ENCODE data around the gene ZNF84. TPM values are rescaled to one million over a fixed set of nuclear protein-coding genes. Genes with fewer than 3 reads are reported as not detected.

The ZNF84 gene
- total RNA-seq, 1 experiment from 2014 or later, result 40.4 TPM

- Histone ChIP-seq H3K4me1 (ENCODE audit: insufficient read depth, low read length, poor library complexity, severe bottlenecking) (no peaks in the 10 kb centered on the region), H3K9me3 (ENCODE audit: low read depth, low read length, poor library complexity, severe bottlenecking) (no peaks in the 10 kb centered on the region)
- POLR2A ChIA-PET (ENCODE audit: low non-redundant PET), result no interaction called here
These were observed 13.7 kb upstream of the ZNF84 start for GRCh38 chr12:133023566-133023965.

GRCh38 chr12:133026996-133027395 lies 10.3 kb upstream of the ZNF84 start:
- Histone ChIP-seq H3K4me3 (ENCODE audit: low read depth, low read length, poor library complexity, severe bottlenecking) (no peak overlapping the region), H3K36me3 (ENCODE audit: insufficient read depth, low read length, poor library complexity, severe bottlenecking) (no peaks in the 10 kb centered on the region), H3K9me3 (ENCODE audit: low read depth, low read length, poor library complexity, severe bottlenecking) (peaks cover 13% of the 10 kb centered on the region), H3K27me3 (replicated peaks; ENCODE audit: insufficient read depth, low read depth, low read length, poor library complexity) (no peaks in the 10 kb centered on the region), H3K4me1 (ENCODE audit: insufficient read depth, low read length, poor library complexity, severe bottlenecking) (no peaks in the 10 kb centered on the region), H3K27ac (ENCODE audit: low read depth, low read length, poor library complexity, severe bottlenecking) (no peak overlapping the region)
- BruUV-seq (replicated peaks), result no TSS peak
- DNase-seq (ENCODE audit: low spot score), result no peak
- ChIA-PET POLR2A (ENCODE audit: low non-redundant PET) (no interaction called here), CTCF (no interaction called here)
- intact Hi-C loops (cut with micrococcal nuclease; ENCODE audit: unreplicated experiment), result no loop called here
- TF ChIP-seq EZH2 (IDR thresholded peaks at IDR 0.05; ENCODE audit: borderline replicate concordance, low read depth, low read length, poor library complexity, severe bottlenecking) (no peak), CTCF (conservative IDR thresholded peaks at IDR 0.05; ENCODE audit: low read depth, low read length) (no peak)

More at GRCh38 chr12:133023566-133023965, 13.7 kb upstream of the ZNF84 start:
- Histone ChIP-seq H3K36me3 (ENCODE audit: insufficient read depth, low read length, poor library complexity, severe bottlenecking) (no peaks in the 10 kb centered on the region), H3K27me3 (replicated peaks; ENCODE audit: insufficient read depth, low read depth, low read length, poor library complexity) (no peaks in the 10 kb centered on the region), H3K4me3 (ENCODE audit: low read depth, low read length, poor library complexity, severe bottlenecking) (no peak overlapping the region), H3K27ac (ENCODE audit: low read depth, low read length, poor library complexity, severe bottlenecking) (no peak overlapping the region)
- no peak for DNase-seq (ENCODE audit: low spot score)
- CTCF ChIA-PET, result no interaction called here
- TF ChIP-seq CTCF (conservative IDR thresholded peaks at IDR 0.05; ENCODE audit: low read depth, low read length) (no peak), EZH2 (IDR thresholded peaks at IDR 0.05; ENCODE audit: borderline replicate concordance, low read depth, low read length, poor library complexity, severe bottlenecking) (no peak)
- intact Hi-C loops (cut with micrococcal nuclease; ENCODE audit: unreplicated experiment), result no loop called here
- BruUV-seq (replicated peaks), result no TSS peak

GRCh38 chr12:133038118-133038709 lies 905 bp downstream of the ZNF84 start:
- ChIA-PET CTCF (interaction anchor here (0.5 kb wide), 1 partner anchor 111 kb away, joined by 8 read pairs; no protein-coding TSS in a partner anchor), POLR2A (ENCODE audit: low non-redundant PET) (no interaction called here)
- Histone ChIP-seq H3K9me3 (ENCODE audit: low read depth, low read length, poor library complexity, severe bottlenecking) (peaks cover 67% of the 10 kb centered on the region), H3K27ac (ENCODE audit: low read depth, low read length, poor library complexity, severe bottlenecking) (peak overlapping the region; percentile 96), H3K27me3 (replicated peaks; ENCODE audit: insufficient read depth, low read depth, low read length, poor library complexity) (no peaks in the 10 kb centered on the region), H3K4me1 (ENCODE audit: insufficient read depth, low read length, poor library complexity, severe bottlenecking) (no peaks in the 10 kb centered on the region), H3K36me3 (ENCODE audit: insufficient read depth, low read length, poor library complexity, severe bottlenecking) (peaks cover 40% of the 10 kb centered on the region), H3K4me3 (ENCODE audit: low read depth, low read length, poor library complexity, severe bottlenecking) (peak overlapping the region; percentile 68)
- intact Hi-C loops (cut with micrococcal nuclease; ENCODE audit: unreplicated experiment), result no loop called here
- no peak for DNase-seq (ENCODE audit: low spot score)
- no TSS peak for BruUV-seq (replicated peaks)
- no peak for TF ChIP-seq CTCF (conservative IDR thresholded peaks at IDR 0.05; ENCODE audit: low read depth, low read length)
- TF ChIP-seq EZH2 (IDR thresholded peaks at IDR 0.05; ENCODE audit: borderline replicate concordance, low read depth, low read length, poor library complexity, severe bottlenecking), result no peak

Data from A673 (cell line).